ENCODE results near the gene CCDC136. TPM values are rescaled to one million over a fixed set of nuclear protein-coding genes. Genes with fewer than 3 reads are reported as not detected.

The CCDC136 gene
- polyA plus RNA-seq, 4 donors = 0.22 to 4.5 (median 1.5) TPM

DNA sequence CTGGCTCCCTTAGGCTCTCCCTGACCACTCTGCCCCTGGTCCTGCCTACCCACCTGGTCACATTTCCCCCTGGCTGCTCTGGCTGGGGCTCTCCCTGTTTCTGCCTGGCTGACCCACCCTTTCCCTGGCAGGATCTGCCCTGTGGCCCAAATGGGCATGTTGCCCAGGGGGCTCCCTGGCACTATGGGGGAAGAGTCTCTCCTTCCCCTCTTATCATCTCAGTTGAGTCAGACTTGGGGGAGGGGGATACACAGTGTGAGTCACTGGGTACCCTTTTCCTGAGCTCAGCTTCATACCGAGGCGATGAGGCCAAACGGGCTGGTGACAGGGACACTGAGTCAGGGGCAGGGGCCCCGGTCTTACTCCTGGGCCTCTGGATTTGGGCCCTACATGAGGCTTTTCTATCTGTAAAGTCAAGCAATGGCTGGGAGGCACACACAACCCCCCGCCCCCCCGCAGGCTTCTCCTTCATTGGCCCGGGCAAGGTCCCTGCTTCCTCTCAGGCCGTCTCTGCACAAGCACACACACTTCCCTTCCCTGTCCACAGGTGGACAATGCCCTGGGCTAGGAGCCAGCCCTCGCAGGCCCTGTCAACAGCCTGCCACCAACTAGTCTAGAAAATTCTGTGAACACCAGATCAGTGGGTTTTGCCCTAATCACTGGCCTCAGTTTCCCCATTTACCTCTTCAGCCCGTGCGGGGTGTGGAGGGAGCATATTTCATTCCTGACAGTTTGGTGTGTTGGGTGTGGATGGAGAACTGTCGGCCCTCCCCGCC is 37.8 kb downstream of the CCDC136 start:
- no peak for FAIRE-seq
- Histone ChIP-seq H3K9me3 (ENCODE audit: control insufficient read depth in 2 of 2, insufficient read depth in 1 of 2, low read depth in 1 of 2, low read length in 1 of 2) (no peaks in the 10 kb centered on the region), H3K36me3 (ENCODE audit: control insufficient read depth in 3 of 3, insufficient read depth in 2 of 3, low read depth in 1 of 3, low read length in 3 of 3) (no peaks in the 10 kb centered on the region), H3K4me3 (ENCODE audit: low read depth in 1 of 3, low read length in 3 of 3) (peak overlapping the region in 2 of 3 donors; percentile 38 to 41), H3K27ac (ENCODE audit: low read depth in 1 of 3, low read length in 2 of 3) (peak overlapping the region in 1 of 3 donors; percentile 79), H3K27me3 (ENCODE audit: control insufficient read depth in 3 of 3, insufficient read depth in 3 of 3, low read length in 3 of 3) (peaks cover 0 to 40% (median 9%) of the 10 kb centered on the region in 3 donors), H3K4me1 (ENCODE audit: control insufficient read depth in 3 of 3, insufficient read depth in 2 of 3, low read depth in 1 of 3, low read length in 2 of 3) (peaks cover 0 to 67% (median 0%) of the 10 kb centered on the region in 3 donors)
- peak in 1 of 2 donors; percentile 61 for DNase-seq
- WGBS, 3 donors = 21 to 24% (median 23%) methylated on average over 11 to 13 of the region's 13 CpGs

- Histone ChIP-seq H3K9me3 (ENCODE audit: control insufficient read depth in 2 of 2, insufficient read depth in 1 of 2, low read depth in 1 of 2, low read length in 1 of 2) (no peaks in the 10 kb centered on the region), H3K27ac (ENCODE audit: low read depth in 1 of 3, low read length in 2 of 3) (peak within 1 kb of the TSS in 2 of 3 donors; percentile 27 to 79), H3K36me3 (ENCODE audit: control insufficient read depth in 3 of 3, insufficient read depth in 2 of 3, low read depth in 1 of 3, low read length in 3 of 3) (peaks cover 0 to 6% (median 0%) of the 10 kb centered on the region in 3 donors), H3K4me1 (ENCODE audit: control insufficient read depth in 3 of 3, insufficient read depth in 2 of 3, low read depth in 1 of 3, low read length in 2 of 3) (peaks cover 0 to 67% (median 0%) of the 10 kb centered on the region in 3 donors), H3K4me3 (ENCODE audit: low read depth in 1 of 3, low read length in 3 of 3) (peak within 1 kb of the TSS; percentile 41 to 71 (median 43)), H3K27me3 (ENCODE audit: control insufficient read depth in 3 of 3, insufficient read depth in 3 of 3, low read length in 3 of 3) (peaks cover 0 to 40% (median 9%) of the 10 kb centered on the region in 3 donors)
- DNase-seq (peak in 1 of 2 donors; percentile 82), FAIRE-seq (no peak)
- 2 to 3% (median 2%) methylated on average over 73 to 109 of the region's 109 CpGs for WGBS, 3 donors
Observed at GRCh38 chr7:128830231-128831177, 38.7 kb downstream of the CCDC136 start, which contains the start of gene FLNC. FLNC (plus strand) TSS chr7:128830406; CDS start chr7:128830638, 232 bp downstream.

- peak overlapping the region in 2 of 3 donors; percentile 27 to 71 for H3K27ac ChIP-seq (ENCODE audit: low read depth in 1 of 3, low read length in 2 of 3)
- FAIRE-seq = no peak
- 9% methylated on average over 22 to 33 of the region's 33 CpGs for WGBS, 3 donors
- peaks cover 0 to 40% (median 9%) of the 10 kb centered on the region in 3 donors for H3K27me3 ChIP-seq (ENCODE audit: control insufficient read depth in 3 of 3, insufficient read depth in 3 of 3, low read length in 3 of 3)
- H3K4me3 ChIP-seq (ENCODE audit: low read depth in 1 of 3, low read length in 3 of 3) = peak overlapping the region in 1 of 3 donors; percentile 71
- no peaks in the 10 kb centered on the region for H3K9me3 ChIP-seq (ENCODE audit: control insufficient read depth in 2 of 2, insufficient read depth in 1 of 2, low read depth in 1 of 2, low read length in 1 of 2)
- H3K36me3 ChIP-seq (ENCODE audit: control insufficient read depth in 3 of 3, insufficient read depth in 2 of 3, low read depth in 1 of 3, low read length in 3 of 3) = peaks cover 0 to 15% (median 0%) of the 10 kb centered on the region in 3 donors
- H3K4me1 ChIP-seq (ENCODE audit: control insufficient read depth in 3 of 3, insufficient read depth in 2 of 3, low read depth in 1 of 3, low read length in 2 of 3) = peaks cover 0 to 65% (median 0%) of the 10 kb centered on the region in 3 donors
- peak in 1 of 2 donors; percentile 56 for DNase-seq
Observed at GRCh38 chr7:128831178-128831993, 39.6 kb downstream of the CCDC136 start.

- Histone ChIP-seq H3K36me3 (ENCODE audit: control insufficient read depth in 3 of 3, insufficient read depth in 2 of 3, low read depth in 1 of 3, low read length in 3 of 3) (peaks cover 0 to 24% (median 0%) of the 10 kb centered on the region in 3 donors), H3K9me3 (ENCODE audit: control insufficient read depth in 2 of 2, insufficient read depth in 1 of 2, low read depth in 1 of 2, low read length in 1 of 2) (no peaks in the 10 kb centered on the region), H3K27ac (ENCODE audit: low read depth in 1 of 3, low read length in 2 of 3) (peak overlapping the region in 2 of 3 donors; percentile 55 to 80), H3K4me1 (ENCODE audit: control insufficient read depth in 3 of 3, insufficient read depth in 2 of 3, low read depth in 1 of 3, low read length in 2 of 3) (peaks cover 0 to 56% (median 0%) of the 10 kb centered on the region in 3 donors), H3K27me3 (ENCODE audit: control insufficient read depth in 3 of 3, insufficient read depth in 3 of 3, low read length in 3 of 3) (peaks cover 0 to 40% (median 9%) of the 10 kb centered on the region in 3 donors), H3K4me3 (ENCODE audit: low read depth in 1 of 3, low read length in 3 of 3) (peak overlapping the region in 1 of 3 donors; percentile 71)
- DNase-seq (peak in 1 of 2 donors; percentile 37), FAIRE-seq (no peak)
- 14 to 23% (median 19%) methylated on average over 19 to 22 of the region's 22 CpGs for WGBS, 3 donors
Observed at GRCh38 chr7:128831994-128832879, 40.5 kb downstream of the CCDC136 start.

DNA sequence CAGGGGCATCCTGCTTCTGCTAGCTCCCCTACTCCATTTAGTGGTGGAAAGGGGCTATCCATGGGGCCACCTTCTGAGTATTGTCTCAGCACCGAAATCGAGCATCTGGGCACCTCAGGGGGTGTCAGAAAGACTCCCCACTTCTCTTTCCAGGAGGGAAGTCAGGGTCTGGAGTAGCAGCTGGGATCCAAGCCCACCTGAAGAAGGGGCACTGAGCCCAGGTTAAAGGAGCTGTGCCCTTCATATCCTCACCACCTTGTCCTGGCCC is 41.0 kb downstream of the CCDC136 start:
- peaks cover 0 to 50% (median 0%) of the 10 kb centered on the region in 3 donors for H3K4me1 ChIP-seq (ENCODE audit: control insufficient read depth in 3 of 3, insufficient read depth in 2 of 3, low read depth in 1 of 3, low read length in 2 of 3)
- no peaks in the 10 kb centered on the region for H3K9me3 ChIP-seq (ENCODE audit: control insufficient read depth in 2 of 2, insufficient read depth in 1 of 2, low read depth in 1 of 2, low read length in 1 of 2)
- peak overlapping the region in 2 of 3 donors; percentile 51 to 80 for H3K27ac ChIP-seq (ENCODE audit: low read depth in 1 of 3, low read length in 2 of 3)
- DNase-seq = no peak
- peaks cover 0 to 40% (median 9%) of the 10 kb centered on the region in 3 donors for H3K27me3 ChIP-seq (ENCODE audit: control insufficient read depth in 3 of 3, insufficient read depth in 3 of 3, low read length in 3 of 3)
- peaks cover 0 to 29% (median 0%) of the 10 kb centered on the region in 3 donors for H3K36me3 ChIP-seq (ENCODE audit: control insufficient read depth in 3 of 3, insufficient read depth in 2 of 3, low read depth in 1 of 3, low read length in 3 of 3)
- peak overlapping the region in 1 of 3 donors; percentile 71 for H3K4me3 ChIP-seq (ENCODE audit: low read depth in 1 of 3, low read length in 3 of 3)
- no peak for FAIRE-seq
- WGBS, 3 donors = 22 to 48% (median 30%) methylated on average over 2 of the region's 2 CpGs

- 14 to 38% (median 20%) methylated on average over 13 of the region's 13 CpGs for WGBS, 3 donors
- Histone ChIP-seq H3K9me3 (ENCODE audit: control insufficient read depth in 2 of 2, insufficient read depth in 1 of 2, low read depth in 1 of 2, low read length in 1 of 2) (no peaks in the 10 kb centered on the region), H3K27me3 (ENCODE audit: control insufficient read depth in 3 of 3, insufficient read depth in 3 of 3, low read length in 3 of 3) (peaks cover 0 to 40% (median 9%) of the 10 kb centered on the region in 3 donors), H3K36me3 (ENCODE audit: control insufficient read depth in 3 of 3, insufficient read depth in 2 of 3, low read depth in 1 of 3, low read length in 3 of 3) (peaks cover 0 to 35% (median 0%) of the 10 kb centered on the region in 3 donors), H3K4me3 (ENCODE audit: low read depth in 1 of 3, low read length in 3 of 3) (peak overlapping the region in 1 of 3 donors; percentile 71), H3K4me1 (ENCODE audit: control insufficient read depth in 3 of 3, insufficient read depth in 2 of 3, low read depth in 1 of 3, low read length in 2 of 3) (peaks cover 0 to 46% (median 0%) of the 10 kb centered on the region in 3 donors), H3K27ac (ENCODE audit: low read depth in 1 of 3, low read length in 2 of 3) (peak overlapping the region in 2 of 3 donors; percentile 51 to 80)
- DNase-seq = peak in 1 of 2 donors; percentile 55
- no peak for FAIRE-seq
Observed at GRCh38 chr7:128833148-128833945, 41.6 kb downstream of the CCDC136 start.
